Measurements from ENCODE around the gene TIPRL. TPM values are rescaled to one million over a fixed set of nuclear protein-coding genes. Genes with fewer than 3 reads are reported as not detected.
A peak's percentile ranks its signal among the peaks of the same experiment; 100 is the strongest.
"Not testable (repeated sequence)": the region's sequence is repeated elsewhere in the genome, so short reads cannot be mapped to it uniquely, and the experiment has no call there.

TIPRL gene
- total and polyA plus RNA-seq, 2 donors (not counting 1 experiment from before 2014, with no cell fraction given), result 5.1 to 24.9 TPM

- CTCF ChIA-PET, result no interaction called here
- no peak overlapping the region for H3K4me3 Mint-ChIP-seq
- ATAC-seq (ENCODE audit: low read depth) (no peak), DNase-seq (peak; percentile 13)
- no peaks in the 10 kb centered on the region for H4K20me1 ChIP-seq (ENCODE audit: control insufficient read depth, insufficient read depth, low read length, poor library complexity, severe bottlenecking)
- H3K9me3 Mint-ChIP-seq (ENCODE audit: insufficient read depth), result no peaks in the 10 kb centered on the region
- H3K79me2 ChIP-seq (ENCODE audit: control insufficient read depth, insufficient read depth, low read length), result peaks cover 45% of the 10 kb centered on the region
- H3K27ac ChIP-seq (ENCODE audit: low read length in 2 of 2), result peak overlapping the region in 1 of 2 donors; percentile 98
- WGBS (ENCODE audit: insufficient coverage), result 69% methylated on average over 2 of the region's 2 CpGs
- no peak overlapping the region for H3K27ac Mint-ChIP-seq
- no peak for TF ChIP-seq CTCF (IDR thresholded peaks at IDR 0.05)
- TF ChIP-seq EZH2 (IDR thresholded peaks at IDR 0.05; ENCODE audit: borderline replicate concordance, insufficient read depth, low read depth, low read length, poor library complexity, severe bottlenecking), result no peak
- H3K4me3 ChIP-seq (ENCODE audit: control extremely low read depth in 1 of 5, extremely low read depth in 1 of 5, insufficient read depth in 1 of 5, low read depth in 2 of 5, low read length in 4 of 5), result peak overlapping the region in 3 of 5 experiments; percentile 91 to 97 (median 92)
- intact Hi-C loops (cut with micrococcal nuclease), result no loop called here
- no peaks in the 10 kb centered on the region for H3K27me3 ChIP-seq (replicated peaks in 1 of 4; ENCODE audit: control extremely low read depth in 1 of 4, control insufficient read depth in 3 of 4, insufficient read depth in 4 of 4, low read length in 3 of 4)
- peak overlapping the region; percentile 92 for H2AFZ ChIP-seq (ENCODE audit: insufficient read depth, low read depth, low read length, poor library complexity, severe bottlenecking)
- H3K36me3 ChIP-seq (replicated peaks in 1 of 2; ENCODE audit: control extremely low read depth in 1 of 2, control insufficient read depth in 1 of 2, extremely low read depth in 1 of 2, insufficient read depth in 2 of 2, low read length in 1 of 2), result peaks cover 4 to 8% of the 10 kb centered on the region in 2 experiments
- H3K4me1 Mint-ChIP-seq, result peaks cover 2% of the 10 kb centered on the region
- H3K9me3 ChIP-seq (ENCODE audit: control extremely low read depth in 1 of 3, control insufficient read depth in 2 of 3, insufficient read depth in 1 of 3, low read length in 2 of 3), result no peaks in the 10 kb centered on the region
- H3K4me2 ChIP-seq (replicated peaks; ENCODE audit: low read depth, low read length, poor library complexity, severe bottlenecking), result peak overlapping the region; percentile 81
- peaks cover under 1% of the 10 kb centered on the region for H3K27me3 Mint-ChIP-seq
- peaks cover 17 to 18% of the 10 kb centered on the region in 2 donors for H3K4me1 ChIP-seq (ENCODE audit: control insufficient read depth in 2 of 2, insufficient read depth in 2 of 2, low read length in 2 of 2)
- H3K9ac ChIP-seq (ENCODE audit: low read length), result peak overlapping the region; percentile 95
- POLR2A ChIA-PET, result interaction anchor here (0.5 kb wide), 1 partner anchor 49 kb away, joined by 9 read pairs; no protein-coding TSS in a partner anchor
Measured at GRCh38 chr1:168180148-168180524, 1.4 kb downstream of the TIPRL start.

GRCh38 chr1:168181063-168181720 lies 2.4 kb downstream of the TIPRL start:
- WGBS (ENCODE audit: insufficient coverage), result 100% methylated on average over 1 of the region's 15 CpGs
- not testable (repeated sequence) for H3K4me3 Mint-ChIP-seq

More at GRCh38 chr1:168181063-168181720, 2.4 kb downstream of the TIPRL start:
- H4K20me1 ChIP-seq (ENCODE audit: control insufficient read depth, insufficient read depth, low read length, poor library complexity, severe bottlenecking); H3K9ac ChIP-seq (ENCODE audit: low read length); ATAC-seq (ENCODE audit: low read depth); H3K27me3 ChIP-seq (replicated peaks in 1 of 4; ENCODE audit: control extremely low read depth in 1 of 4, control insufficient read depth in 3 of 4, insufficient read depth in 4 of 4, low read length in 3 of 4); H3K27ac Mint-ChIP-seq; H3K9me3 ChIP-seq (ENCODE audit: control extremely low read depth in 1 of 3, control insufficient read depth in 2 of 3, insufficient read depth in 1 of 3, low read length in 2 of 3); H3K27me3 Mint-ChIP-seq; H2AFZ ChIP-seq (ENCODE audit: insufficient read depth, low read depth, low read length, poor library complexity, severe bottlenecking); intact Hi-C loops (cut with micrococcal nuclease); CTCF ChIA-PET; H3K9me3 Mint-ChIP-seq (ENCODE audit: insufficient read depth); H3K27ac ChIP-seq (ENCODE audit: low read length in 2 of 2); H3K36me3 ChIP-seq (replicated peaks in 1 of 2; ENCODE audit: control extremely low read depth in 1 of 2, control insufficient read depth in 1 of 2, extremely low read depth in 1 of 2, insufficient read depth in 2 of 2, low read length in 1 of 2); DNase-seq; H3K4me3 ChIP-seq (ENCODE audit: control extremely low read depth in 1 of 5, extremely low read depth in 1 of 5, insufficient read depth in 1 of 5, low read depth in 2 of 5, low read length in 4 of 5); H3K4me1 Mint-ChIP-seq; POLR2A ChIA-PET; H3K4me2 ChIP-seq (replicated peaks; ENCODE audit: low read depth, low read length, poor library complexity, severe bottlenecking): not testable (repeated sequence)
- H3K4me1 ChIP-seq (ENCODE audit: control insufficient read depth in 2 of 2, insufficient read depth in 2 of 2, low read length in 2 of 2), result peaks cover 17 to 18% of the 10 kb centered on the region in 2 donors
- peaks cover 45% of the 10 kb centered on the region for H3K79me2 ChIP-seq (ENCODE audit: control insufficient read depth, insufficient read depth, low read length)

Data from B cell (primary cell).